K562 (cell line): ENCODE measurements around the gene FGGY. TPM values are rescaled to one million over a fixed set of nuclear protein-coding genes. Genes with fewer than 3 reads are reported as not detected.

Experiments
- ATAC-seq: fragments of 200-7000 bp; cut with Tn5 transposase; 3 replicates; pipeline ENCODE4 v1.9.1; 2020; ENCODE audit warnings: moderate library complexity
- BruUV-seq: library from RNA; stranded (reverse); fragments of 400-500 nt; replicated peaks from 2 replicates; lab custom pipeline; 2021; lab: Mats Ljungman, UMichigan
- CTCF ChIA-PET: fragments of 300-600 bp; formaldehyde crosslinking; extraction: SDS; loops from one replicate; lab custom pipeline; 2021; ENCODE audit warnings: low intra/inter-chr PET ratio; lab: Yijun Ruan, JAX
- POLR2A ChIA-PET: fragments of 300-600, 350-650 bp; sonication (Branson Sonifier 250); formaldehyde crosslinking; extraction: SDS; loops from one replicate; lab custom pipeline; 2021; ENCODE audit warnings: antibody characterized with exemption, inconsistent platforms; lab: Yijun Ruan, JAX
- DNase-seq, 4 experiments: peaks; one replicate each; pipeline versions ENCODE4 v3.0.0 to v3.0.0-alpha.2; 2011 to 2018; ENCODE audit warnings: low spot score in 3 of 4, mixed read lengths in 3 of 4; ENCODE audit errors: extremely low read depth in 1 of 4
- FAIRE-seq: peaks from 2 replicates; lab custom pipeline; 2011; peaks lifted over from hg19 to GRCh38; lab: Jason Lieb, UNC
- H2AFZ ChIP-seq: 2 replicates; pipeline ENCODE4 v1.6.0; 2011; ENCODE audit warnings: low read depth, low read length, control low read depth, inconsistent platforms
- H3K27ac ChIP-seq: fragments of 200-600 bp; 3 replicates; pipeline ENCODE4 v1.8.0; 2011; ENCODE audit warnings: low read depth, mild to moderate bottlenecking, control low read depth, inconsistent platforms, low read length, moderate library complexity, mixed read lengths; ENCODE audit errors: extremely low read depth
- H3K27me3 ChIP-seq, 2 experiments: fragments of 300-600 bp in 1 of 2; 2 replicates in 1 of 2; 3 replicates in 1 of 2; pipeline versions ENCODE4 v1.6.0 to v1.8.0; 2011; ENCODE audit warnings: inconsistent platforms in 2 of 2, low read length in 2 of 2, mild to moderate bottlenecking in 1 of 2, mixed read lengths in 1 of 2, moderate library complexity in 1 of 2; ENCODE audit not compliant: control insufficient read depth in 2 of 2, insufficient read depth in 2 of 2
- H3K36me3 ChIP-seq: fragments of 300-600 bp; 3 replicates; pipeline ENCODE4 v1.8.0; 2011; ENCODE audit warnings: mild to moderate bottlenecking, low read length, inconsistent platforms; ENCODE audit not compliant: control insufficient read depth, insufficient read depth
- H3K4me1 ChIP-seq, 2 experiments: fragments of 200-600 bp in 1 of 2; replicated peaks in 1 of 2; 2 replicates in 1 of 2; 3 replicates in 1 of 2; pipeline versions ENCODE4 v1.5.1 to v1.8.0; 2011; ENCODE audit warnings: inconsistent platforms in 2 of 2, low read length in 2 of 2, mild to moderate bottlenecking in 1 of 2, mixed read lengths in 1 of 2, moderate library complexity in 1 of 2; ENCODE audit not compliant: control insufficient read depth in 2 of 2, insufficient read depth in 2 of 2
- H3K4me2 ChIP-seq: 2 replicates; pipeline ENCODE4 v1.6.1; 2011; ENCODE audit warnings: low read length, control low read depth, inconsistent platforms, mixed read lengths; ENCODE audit not compliant: insufficient read depth
- H3K4me3 ChIP-seq: fragments of 200-600 bp; sonication (generic), shearing (Covaris generic); 2 replicates; pipeline ENCODE4 v1.5.1; 2016; ENCODE audit warnings: control low read depth, inconsistent platforms
- H3K79me2 ChIP-seq: fragments of 200-600 bp; 3 replicates; pipeline ENCODE4 v1.8.0; 2011; ENCODE audit warnings: low read length, inconsistent platforms; ENCODE audit not compliant: control insufficient read depth, insufficient read depth
- H3K9ac ChIP-seq, 2 experiments: 2 replicates each; pipeline versions ENCODE4 v1.6.0 to v1.6.1; 2011; ENCODE audit warnings: low read depth in 2 of 2, low read length in 2 of 2, control low read depth in 1 of 2, inconsistent platforms in 1 of 2, mild to moderate bottlenecking in 1 of 2, mixed read lengths in 1 of 2; ENCODE audit not compliant: insufficient read depth in 1 of 2
- H3K9me1 ChIP-seq: one replicate; pipeline ENCODE4 v1.6.0; 2011; ENCODE audit warnings: inconsistent platforms, mild to moderate bottlenecking, low read length, moderate library complexity; ENCODE audit not compliant: control insufficient read depth, insufficient read depth
- H3K9me3 ChIP-seq: replicated peaks from 2 replicates; pipeline ENCODE4 v1.5.1; 2011; ENCODE audit warnings: low read depth, low read length, inconsistent platforms; ENCODE audit not compliant: control insufficient read depth, insufficient read depth
- H4K20me1 ChIP-seq: replicated peaks from 2 replicates; pipeline ENCODE4 v1.6.1; 2011; ENCODE audit warnings: low read length, inconsistent platforms, mixed read lengths; ENCODE audit not compliant: control insufficient read depth, insufficient read depth
- BMI1 ChIP-seq: fragments of 150-350 bp; IDR thresholded peaks from 2 replicates; pipeline ENCODE4 v1.6.1; 2014; ENCODE audit warnings: low read length
- CHD4 ChIP-seq: fragments of 200-600 bp; sonication (generic); IDR thresholded peaks from 3 replicates; pipeline ENCODE4 v1.6.1; 2012; ENCODE audit warnings: low read depth, mild to moderate bottlenecking, mixed read lengths, low read length, inconsistent platforms; ENCODE audit not compliant: insufficient read depth, insufficient replicate concordance, poor library complexity, severe bottlenecking
- FOXJ2 ChIP-seq: fragments of 200-800 bp; sonication (Bioruptor generic); IDR thresholded peaks from 2 replicates; pipeline ENCODE4 v1.6.1; 2016; ENCODE audit warnings: missing genetic modification characterization, missing compliant biosample characterization
- GATA2 ChIP-seq: sonication (generic); formaldehyde crosslinking; IDR thresholded peaks from 2 replicates; pipeline ENCODE4 v1.4.0; 2020; ENCODE audit warnings: mild to moderate bottlenecking, missing genetic modification reagents
- HMG20B ChIP-seq: fragments of 250-450 bp; sonication (Bioruptor Pico); IDR thresholded peaks from 2 replicates; pipeline ENCODE4 v1.5.0; 2021; ENCODE audit warnings: mild to moderate bottlenecking
- LCOR ChIP-seq: sonication (generic); formaldehyde crosslinking; IDR thresholded peaks from 2 replicates; pipeline ENCODE4 v1.8.0; 2022; ENCODE audit warnings: mild to moderate bottlenecking, missing genetic modification reagents
- RFX1 ChIP-seq: fragments of 450-650 bp; IDR thresholded peaks from 2 replicates; pipeline ENCODE4 v1.6.1; 2016; ENCODE audit warnings: mild to moderate bottlenecking, moderate library complexity
- SP1 ChIP-seq: sonication (generic); formaldehyde crosslinking; IDR thresholded peaks from 2 replicates; pipeline ENCODE4 v1.8.1; 2022; ENCODE audit warnings: mild to moderate bottlenecking, missing genetic modification reagents
- ZBTB17 ChIP-seq: fragments of 450-650 bp; formaldehyde crosslinking; IDR thresholded peaks from 2 replicates; pipeline ENCODE4 v1.4.0; 2020; ENCODE audit warnings: mild to moderate bottlenecking
- ZNF197 ChIP-seq: fragments of 200-800 bp; sonication (Bioruptor generic); IDR thresholded peaks from 2 replicates; pipeline ENCODE4 v1.6.1; 2016; ENCODE audit warnings: low read depth, missing genetic modification characterization, missing compliant biosample characterization
- ZNF79 ChIP-seq: fragments of 250-450 bp; sonication (Bioruptor Pico); IDR thresholded peaks from 2 replicates; pipeline ENCODE4 v1.4.0; 2020; ENCODE audit warnings: low read depth, mild to moderate bottlenecking, moderate library complexity
- whole genome bisulfite sequencing: fragments of 100-300 bp; shearing (Covaris generic); methylation state at CpG from one replicate; pipeline ENCODE4 v1.1.6; 2016; ENCODE audit warnings: low coverage, mixed read lengths; ENCODE audit not compliant: insufficient coverage; ENCODE audit errors: missing lambda C conversion rate; 5-methylcytosine and 5-hydroxymethylcytosine counted together
- in situ Hi-C: fragments of 300-500 bp; cut with MboI; formaldehyde crosslinking; loops from 4 replicates; pipeline ENCODE4 v1.15.0; 2018; ENCODE audit warnings: inconsistent platforms, mixed read lengths
- intact Hi-C: fragments of 100-400 bp; cut with micrococcal nuclease; formaldehyde crosslinking; loops from 2 replicates; pipeline ENCODE4 v1.14.2; 2022
- polyA plus RNA-seq, 8 experiments: library from polyadenylated mRNA; depleted of rRNA in 4 of 8; stranded (reverse) in 5 of 8; unstranded in 3 of 8; fragments of >200 nt; fragmentation: Nextera tagmentation in 2 of 8; fragmentation: Illumina TruSeq in 1 of 8; extraction: Ambion mirVana in 2 of 8; extraction: Trizol in 1 of 8; gene quantifications; 2 replicates each; pipeline versions ENCODE4 v1.2.1 to v1.2.3, GENCODE V29; 2011 to 2014; ENCODE audit warnings: inconsistent platforms in 1 of 8, missing spikeins in 1 of 8
- total RNA-seq, 7 experiments: library from RNA; depleted of rRNA in 6 of 7; stranded (reverse); fragments of >200 nt in 6 of 7; fragmentation: Illumina TruSeq in 2 of 7; extraction: Trizol in 2 of 7; gene quantifications; 2 replicates each; pipeline versions ENCODE4 v1.2.1 to v1.2.3, GENCODE V29; 2011 to 2021; ENCODE audit warnings: low replicate concordance in 1 of 7
- TF ChIP-seq, protein P1 (sequence below): fragments of 200-800 bp; sonication (Bioruptor generic); IDR thresholded peaks from 2 replicates; pipeline ENCODE4 v1.6.1; 2017; ENCODE audit warnings: missing genetic modification characterization, missing compliant biosample characterization
- TF ChIP-seq, protein P2 (sequence below), 2 experiments: fragments of 450-650 bp; IDR thresholded peaks; 2 replicates each; pipeline ENCODE4 v1.6.1; 2016
- TF ChIP-seq, protein P3 (sequence below), 2 experiments: fragments of 150-350 bp in 1 of 2; IDR thresholded peaks; 2 replicates each; pipeline ENCODE4 v1.6.1; 2012 to 2016; ENCODE audit warnings: low read depth in 2 of 2, low read length in 2 of 2, mild to moderate bottlenecking in 1 of 2, moderate library complexity in 1 of 2

Gene FGGY
- total and polyA plus RNA-seq, 9 of the 15 experiments (the other 6 are each of a cell fraction or from before 2014, with no cell fraction given) = 9.7 to 19.2 (median 12.6) TPM

DNA sequence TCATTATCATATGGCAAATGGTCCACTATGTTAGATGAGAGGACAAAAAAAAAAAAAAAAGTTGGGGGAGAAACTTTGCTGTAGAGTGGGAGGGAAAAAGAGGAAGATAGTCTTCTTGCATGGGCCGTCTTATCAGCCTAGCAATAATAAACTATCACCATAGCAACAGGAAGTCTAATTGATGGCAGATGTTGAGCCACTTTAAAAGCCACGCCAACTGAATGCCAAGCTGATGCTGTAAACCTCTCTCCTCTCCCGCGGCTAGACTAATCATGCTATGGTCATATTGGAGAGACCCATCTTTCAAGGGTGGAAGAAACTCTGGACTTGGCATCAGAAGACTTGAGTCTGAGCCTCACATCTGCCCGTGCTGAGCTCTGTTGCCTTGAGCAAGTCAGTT is 395.7 kb downstream of the FGGY start:
- CTCF ChIA-PET = no interaction called here
- in situ Hi-C loops = no loop called here

More for the DNA sequence above, 395.7 kb downstream of the FGGY start:
- FAIRE-seq (no peak), DNase-seq (no peak), ATAC-seq (no peak)
- no peak overlapping the region for H3K4me3 ChIP-seq
- no peaks in the 10 kb centered on the region for H3K36me3 ChIP-seq
- TF ChIP-seq, protein P1, sequence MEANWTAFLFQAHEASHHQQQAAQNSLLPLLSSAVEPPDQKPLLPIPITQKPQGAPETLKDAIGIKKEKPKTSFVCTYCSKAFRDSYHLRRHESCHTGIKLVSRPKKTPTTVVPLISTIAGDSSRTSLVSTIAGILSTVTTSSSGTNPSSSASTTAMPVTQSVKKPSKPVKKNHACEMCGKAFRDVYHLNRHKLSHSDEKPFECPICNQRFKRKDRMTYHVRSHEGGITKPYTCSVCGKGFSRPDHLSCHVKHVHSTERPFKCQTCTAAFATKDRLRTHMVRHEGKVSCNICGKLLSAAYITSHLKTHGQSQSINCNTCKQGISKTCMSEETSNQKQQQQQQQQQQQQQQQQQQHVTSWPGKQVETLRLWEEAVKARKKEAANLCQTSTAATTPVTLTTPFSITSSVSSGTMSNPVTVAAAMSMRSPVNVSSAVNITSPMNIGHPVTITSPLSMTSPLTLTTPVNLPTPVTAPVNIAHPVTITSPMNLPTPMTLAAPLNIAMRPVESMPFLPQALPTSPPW (CRISPR knock-in tag) = peak; percentile 50
- TF ChIP-seq SP1 (CRISPR knock-in tag) = no peak
- TF ChIP-seq, protein P2, sequence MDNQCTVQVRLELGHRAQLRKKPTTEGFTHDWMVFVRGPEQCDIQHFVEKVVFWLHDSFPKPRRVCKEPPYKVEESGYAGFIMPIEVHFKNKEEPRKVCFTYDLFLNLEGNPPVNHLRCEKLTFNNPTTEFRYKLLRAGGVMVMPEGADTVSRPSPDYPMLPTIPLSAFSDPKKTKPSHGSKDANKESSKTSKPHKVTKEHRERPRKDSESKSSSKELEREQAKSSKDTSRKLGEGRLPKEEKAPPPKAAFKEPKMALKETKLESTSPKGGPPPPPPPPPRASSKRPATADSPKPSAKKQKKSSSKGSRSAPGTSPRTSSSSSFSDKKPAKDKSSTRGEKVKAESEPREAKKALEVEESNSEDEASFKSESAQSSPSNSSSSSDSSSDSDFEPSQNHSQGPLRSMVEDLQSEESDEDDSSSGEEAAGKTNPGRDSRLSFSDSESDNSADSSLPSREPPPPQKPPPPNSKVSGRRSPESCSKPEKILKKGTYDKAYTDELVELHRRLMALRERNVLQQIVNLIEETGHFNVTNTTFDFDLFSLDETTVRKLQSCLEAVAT (IDR thresholded peaks at IDR 0.05) = peak in 1 of 2 experiments; percentile 70; a peak in 1 of 4 replicates
- no peak for TF ChIP-seq HMG20B (CRISPR knock-in tag)
- TF ChIP-seq RFX1 = peak; percentile 83
- TF ChIP-seq, protein P3, sequence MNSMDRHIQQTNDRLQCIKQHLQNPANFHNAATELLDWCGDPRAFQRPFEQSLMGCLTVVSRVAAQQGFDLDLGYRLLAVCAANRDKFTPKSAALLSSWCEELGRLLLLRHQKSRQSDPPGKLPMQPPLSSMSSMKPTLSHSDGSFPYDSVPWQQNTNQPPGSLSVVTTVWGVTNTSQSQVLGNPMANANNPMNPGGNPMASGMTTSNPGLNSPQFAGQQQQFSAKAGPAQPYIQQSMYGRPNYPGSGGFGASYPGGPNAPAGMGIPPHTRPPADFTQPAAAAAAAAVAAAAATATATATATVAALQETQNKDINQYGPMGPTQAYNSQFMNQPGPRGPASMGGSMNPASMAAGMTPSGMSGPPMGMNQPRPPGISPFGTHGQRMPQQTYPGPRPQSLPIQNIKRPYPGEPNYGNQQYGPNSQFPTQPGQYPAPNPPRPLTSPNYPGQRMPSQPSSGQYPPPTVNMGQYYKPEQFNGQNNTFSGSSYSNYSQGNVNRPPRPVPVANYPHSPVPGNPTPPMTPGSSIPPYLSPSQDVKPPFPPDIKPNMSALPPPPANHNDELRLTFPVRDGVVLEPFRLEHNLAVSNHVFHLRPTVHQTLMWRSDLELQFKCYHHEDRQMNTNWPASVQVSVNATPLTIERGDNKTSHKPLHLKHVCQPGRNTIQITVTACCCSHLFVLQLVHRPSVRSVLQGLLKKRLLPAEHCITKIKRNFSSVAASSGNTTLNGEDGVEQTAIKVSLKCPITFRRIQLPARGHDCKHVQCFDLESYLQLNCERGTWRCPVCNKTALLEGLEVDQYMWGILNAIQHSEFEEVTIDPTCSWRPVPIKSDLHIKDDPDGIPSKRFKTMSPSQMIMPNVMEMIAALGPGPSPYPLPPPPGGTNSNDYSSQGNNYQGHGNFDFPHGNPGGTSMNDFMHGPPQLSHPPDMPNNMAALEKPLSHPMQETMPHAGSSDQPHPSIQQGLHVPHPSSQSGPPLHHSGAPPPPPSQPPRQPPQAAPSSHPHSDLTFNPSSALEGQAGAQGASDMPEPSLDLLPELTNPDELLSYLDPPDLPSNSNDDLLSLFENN (IDR thresholded peaks at IDR 0.05; ENCODE audit: low read depth in 2 of 2, low read length in 2 of 2) = 0 out of 4 replicates have a peak, but pooled peaks of 1 of the 2 experiments have one; percentile 45
- no peak for TF ChIP-seq CHD4
- peak; percentile 97 for TF ChIP-seq ZBTB17
- TF ChIP-seq ZNF197 = no peak
- no peak for TF ChIP-seq ZNF79 (CRISPR knock-in tag)
- TF ChIP-seq LCOR = no peak
- peak; percentile 40; the same call in 1 of the 2 replicates for TF ChIP-seq BMI1
- TF ChIP-seq GATA2 (CRISPR knock-in tag) = no peak
- peak; percentile 70; the same call in 1 of the 2 replicates for TF ChIP-seq FOXJ2 (tag)
- POLR2A ChIA-PET = no interaction called here
- H3K9me1 ChIP-seq = no peaks in the 10 kb centered on the region
- no peak overlapping the region for H3K9ac ChIP-seq
- no TSS peak for BruUV-seq
- no peaks in the 10 kb centered on the region for H3K79me2 ChIP-seq
- no peaks in the 10 kb centered on the region for H4K20me1 ChIP-seq
- H3K4me1 ChIP-seq = no peaks in the 10 kb centered on the region
- H3K9me3 ChIP-seq = no peaks in the 10 kb centered on the region
- no peak overlapping the region for H3K27ac ChIP-seq
- WGBS = 5% methylated on average over 5 of the region's 5 CpGs
- intact Hi-C loops = loop anchor here (10.0 kb wide), 2 partner anchors 398 to 508 kb away; partner anchors contain the start of gene FGGY
- no peak overlapping the region for H2AFZ ChIP-seq
- H3K4me2 ChIP-seq = no peak overlapping the region
- H3K27me3 ChIP-seq = no peaks in the 10 kb centered on the region
